GM21390 (cell line): ENCODE data around the gene SAFB.

Source experiments
- ATAC-seq: cut with Tn5 transposase; IDR thresholded peaks from one replicate; pipeline ENCODE4 v1.9.1; 2021; ENCODE audit not compliant: unreplicated experiment

SAFB gene

DNA sequence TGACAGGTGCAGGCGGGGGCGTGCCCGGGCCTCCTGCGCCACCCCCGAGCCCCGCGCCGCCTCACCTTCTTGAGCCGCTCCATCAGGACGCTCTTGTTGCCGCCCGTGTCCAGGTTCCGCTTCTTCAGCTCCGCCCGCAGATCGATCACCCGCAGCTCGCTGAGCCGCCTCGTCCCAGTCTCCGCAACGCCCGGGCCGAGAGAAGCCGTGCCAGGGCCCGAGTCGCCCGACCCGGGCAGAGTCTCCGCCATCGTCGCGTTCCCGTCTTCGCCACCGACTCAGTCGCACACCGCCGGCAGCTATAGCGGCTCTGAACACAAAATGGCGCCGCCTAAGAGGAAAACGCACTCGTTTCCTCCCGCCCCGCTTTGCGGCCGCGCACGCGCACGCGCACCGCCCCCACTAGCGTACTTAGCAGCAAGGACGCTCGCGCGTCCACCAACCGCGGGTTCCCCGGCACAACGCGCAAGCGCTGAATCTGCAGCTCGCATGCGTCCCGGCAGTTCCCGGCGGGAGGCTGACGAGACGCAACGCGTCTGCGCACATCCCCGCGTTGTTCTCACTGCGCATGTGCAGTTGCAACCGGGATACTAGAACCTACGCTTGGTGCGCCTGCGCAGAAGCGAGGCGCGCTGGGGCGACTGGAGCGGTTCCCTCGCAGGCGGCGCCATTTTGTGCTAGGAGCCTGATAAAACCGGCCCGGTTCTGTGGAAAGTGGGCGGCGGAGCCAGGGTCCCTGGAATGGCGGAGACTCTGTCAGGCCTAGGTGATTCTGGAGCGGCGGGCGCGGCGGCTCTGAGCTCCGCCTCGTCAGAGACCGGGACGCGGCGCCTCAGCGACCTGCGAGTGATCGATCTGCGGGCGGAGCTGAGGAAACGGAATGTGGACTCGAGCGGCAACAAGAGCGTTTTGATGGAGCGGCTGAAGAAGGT, at the start of gene SAFB, which contains the start of gene SAFB2:
SAFB (plus strand) TSS at position 619 of the 932 bp plus-strand sequence; CDS start at position 742, 123 bp downstream.
SAFB2 (minus strand) TSS at position 312 of the 932 bp plus-strand sequence; CDS start at position 251, 61 bp downstream.
- ATAC-seq: peak; percentile 72

DNA sequence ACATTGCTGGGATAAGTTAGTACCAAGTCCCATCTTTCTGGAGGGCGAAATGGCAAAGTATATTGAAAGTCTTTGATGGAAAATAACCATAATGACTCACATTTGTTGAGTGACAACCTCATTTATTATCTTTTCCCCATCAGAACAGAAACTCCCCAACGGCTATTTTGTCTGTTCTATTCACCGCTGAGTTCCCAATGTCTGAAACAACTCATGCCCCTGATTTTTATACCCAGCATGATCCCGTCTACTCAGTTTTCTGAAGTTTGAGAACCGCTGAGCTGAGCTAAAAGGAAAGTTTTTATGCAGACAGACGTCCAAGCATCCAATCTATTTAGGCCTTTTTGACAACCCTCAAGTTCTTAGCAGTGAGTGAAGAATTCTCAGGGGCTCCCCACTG, 47.3 kb upstream of the SAFB start:
- no peak for ATAC-seq

DNA sequence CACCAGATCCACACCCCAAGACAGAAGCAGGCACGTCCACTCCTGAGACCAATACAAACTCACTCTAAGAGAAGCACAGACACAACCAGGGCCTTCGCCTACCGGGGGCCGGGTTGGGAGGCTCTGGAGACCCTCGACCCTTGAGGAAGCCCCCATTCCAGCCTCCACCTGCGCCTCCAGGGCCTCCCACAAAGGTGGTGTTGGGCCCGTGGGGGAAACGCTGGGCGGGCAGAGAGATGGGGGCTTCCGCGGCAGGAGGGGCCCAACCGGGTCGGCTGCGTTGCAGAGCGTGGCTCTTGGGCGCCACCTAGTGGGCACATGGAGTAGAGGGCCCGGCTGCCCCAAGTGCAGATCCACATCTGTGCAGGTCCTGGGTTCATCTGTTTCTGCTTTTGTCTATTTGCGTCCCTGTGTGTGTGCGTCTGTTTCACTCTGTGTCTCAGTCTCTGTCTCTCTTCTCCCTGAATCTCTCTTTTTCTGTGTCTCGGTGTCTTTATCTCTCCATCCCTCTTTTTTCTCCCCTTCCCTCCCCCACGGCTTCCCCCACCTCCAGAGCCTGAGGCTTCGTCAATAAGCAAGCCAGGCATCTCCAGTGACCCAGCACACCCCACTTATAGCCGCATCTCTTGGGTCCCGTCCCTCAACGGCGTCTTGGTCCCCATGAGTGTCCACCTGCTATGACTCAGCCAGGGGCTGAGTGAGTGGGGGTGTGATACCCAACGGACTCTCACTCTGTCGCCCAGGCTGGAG, 44.6 kb upstream of the SAFB start:
- no peak for ATAC-seq

- no peak for ATAC-seq
Measured at GRCh38 chr19:5579286-5579685, 43.6 kb upstream of the SAFB start.

DNA sequence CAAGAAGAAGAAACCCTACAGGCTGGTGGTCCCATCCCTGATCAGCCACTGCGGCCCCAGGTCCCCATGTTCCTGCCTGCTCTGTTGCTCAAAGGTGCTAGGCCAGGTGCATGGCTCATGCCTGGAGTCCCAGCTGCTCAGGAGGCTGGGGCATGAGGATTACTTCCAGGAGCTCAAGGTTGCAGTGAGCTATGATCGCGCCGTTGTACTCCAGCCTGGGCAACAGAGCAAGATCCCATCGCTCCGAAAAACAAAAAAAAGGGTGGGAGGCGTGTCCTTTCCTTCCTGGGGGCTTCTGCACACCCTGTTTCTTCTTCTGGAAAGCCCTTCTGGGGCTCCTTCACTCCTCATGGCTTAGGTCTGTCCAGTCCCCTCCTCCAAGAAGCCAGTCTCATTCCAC, 43.2 kb upstream of the SAFB start:
- no peak for ATAC-seq

GRCh38 chr19:5580161-5580571, 42.7 kb upstream of the SAFB start:
- no peak for ATAC-seq

- no peak for ATAC-seq
Measured at GRCh38 chr19:5585461-5586299, 37.2 kb upstream of the SAFB start.

GRCh38 chr19:5586300-5587070, 36.4 kb upstream of the SAFB start:
- ATAC-seq: no peak

DNA sequence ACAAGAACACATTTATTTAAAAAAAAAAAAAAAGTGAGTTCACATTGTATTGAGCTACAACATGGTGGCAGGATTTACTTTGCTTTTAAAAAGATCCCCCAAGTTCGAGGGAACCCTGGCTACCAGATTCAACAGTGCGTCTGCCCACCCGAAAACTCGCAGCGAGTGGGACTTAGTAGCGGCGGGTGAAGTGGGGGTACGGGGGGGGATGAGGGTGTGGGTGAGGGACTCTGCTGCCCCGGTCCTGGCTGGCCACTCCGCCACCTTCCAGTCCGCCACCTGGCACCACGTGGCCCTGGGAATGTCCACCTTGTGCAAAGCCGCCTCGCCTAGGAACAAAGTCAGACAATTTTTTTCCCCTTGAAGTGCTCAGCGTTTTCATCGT, 35.8 kb upstream of the SAFB start:
- no peak for ATAC-seq

DNA sequence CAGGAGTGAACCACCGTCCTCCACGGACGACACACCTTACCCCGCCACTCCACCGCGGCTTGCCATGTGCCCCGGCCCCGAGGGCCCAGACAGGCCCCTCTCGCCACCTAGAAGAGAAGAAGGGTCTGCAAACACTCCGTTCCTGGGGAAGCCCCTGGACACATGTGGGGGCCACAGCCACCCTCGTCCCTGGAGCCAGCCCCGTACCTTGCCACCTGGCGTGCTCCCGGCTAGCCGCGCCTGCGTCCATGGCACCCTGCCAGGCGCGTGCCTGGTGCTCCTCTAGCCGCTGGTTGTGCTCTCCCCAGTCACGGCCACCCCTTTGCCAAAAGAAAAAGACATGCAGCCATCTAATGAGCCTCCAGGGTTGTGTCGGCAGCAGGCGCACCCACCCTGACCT, 35.2 kb upstream of the SAFB start:
- ATAC-seq: no peak

DNA sequence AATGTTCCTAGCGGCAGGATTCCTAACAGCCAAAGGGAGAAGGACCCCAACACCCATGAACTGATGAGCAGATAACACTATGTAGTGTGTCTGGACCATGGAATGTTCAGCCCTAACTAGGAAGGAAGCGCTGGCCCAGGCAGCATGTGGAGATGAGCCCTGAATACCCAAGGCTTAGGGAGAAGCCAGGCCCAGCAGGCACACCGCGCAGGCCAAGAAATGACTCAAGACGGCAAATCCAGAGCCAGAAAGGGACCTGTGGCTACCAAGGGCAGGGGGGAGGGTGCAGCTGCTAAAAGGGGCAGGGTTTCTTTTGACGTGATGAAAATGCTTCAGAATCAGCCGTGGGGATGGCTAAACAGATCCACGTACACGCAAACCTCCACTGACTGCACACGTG, 34.4 kb upstream of the SAFB start:
- no peak for ATAC-seq

DNA sequence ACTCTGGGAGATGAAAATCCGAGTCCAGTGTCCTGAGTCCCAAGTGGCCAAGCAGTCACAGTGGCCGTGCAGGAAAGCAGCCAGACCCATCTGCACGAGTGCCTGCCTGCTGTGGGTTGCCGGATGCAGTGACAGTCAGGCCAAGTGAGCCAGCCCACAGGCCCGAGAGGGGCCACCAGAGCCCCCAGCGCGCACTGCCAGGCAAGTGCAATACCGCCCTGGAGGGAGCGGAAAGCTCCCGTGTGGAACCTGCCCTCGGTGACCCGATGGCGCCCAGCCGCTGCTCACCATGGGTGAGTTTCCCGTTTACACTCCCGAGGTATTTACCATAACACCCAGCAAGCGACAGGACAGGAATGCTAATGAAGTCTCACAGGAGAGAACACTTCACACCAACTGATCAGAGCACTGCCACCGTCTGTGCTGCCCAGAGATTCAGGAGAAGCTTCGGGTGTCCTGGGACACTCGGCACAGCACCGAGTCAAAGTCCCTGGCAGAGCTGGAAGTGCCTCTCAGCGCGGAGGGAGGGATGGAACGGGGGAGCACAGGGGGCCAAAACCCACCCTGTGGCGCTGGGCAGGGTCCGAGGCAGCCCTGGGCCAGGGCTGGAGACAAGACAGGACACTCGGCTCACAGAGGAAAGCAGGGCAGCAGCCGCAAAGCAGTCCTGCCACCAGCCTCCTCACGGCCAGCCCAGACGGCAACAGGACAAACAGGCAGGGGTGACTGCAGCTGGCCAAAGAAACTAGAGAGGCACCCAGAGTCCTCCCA, 33.8 kb upstream of the SAFB start:
- ATAC-seq: no peak

- ATAC-seq: no peak
Measured at GRCh38 chr19:5590151-5590864, 32.6 kb upstream of the SAFB start.

DNA sequence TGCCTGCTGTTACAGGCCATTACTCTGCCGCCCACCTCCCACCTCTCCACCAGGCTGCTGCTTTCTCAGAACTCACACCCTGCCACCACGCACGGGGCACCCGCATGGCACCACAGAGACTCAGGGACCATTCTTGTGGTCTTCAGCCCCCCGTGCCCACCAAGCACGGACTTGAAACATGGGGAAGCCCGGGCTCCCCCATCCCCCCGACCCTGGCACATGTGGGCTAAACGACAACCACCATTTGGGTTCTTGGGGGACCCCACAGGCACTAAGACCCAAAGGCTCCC, 32.1 kb upstream of the SAFB start:
- ATAC-seq: no peak

DNA sequence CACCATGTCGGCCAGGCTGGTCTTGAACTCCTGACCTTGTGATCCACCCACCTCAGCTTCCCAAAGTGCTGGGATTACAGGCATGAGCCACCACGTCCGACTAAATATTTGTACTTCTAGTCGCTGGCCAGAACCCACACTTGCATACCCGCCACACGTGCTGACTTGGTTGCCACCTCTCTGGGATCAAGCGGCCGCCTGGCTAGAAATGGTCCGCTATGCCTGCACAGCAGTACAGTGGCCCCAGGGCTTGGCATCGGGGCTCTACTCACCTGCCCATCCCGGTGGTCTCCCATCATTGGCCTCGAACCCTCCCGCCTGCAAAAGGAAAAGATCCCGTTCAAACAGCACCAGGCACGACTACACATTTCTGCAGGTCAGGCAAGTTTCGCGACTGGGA, 31.4 kb upstream of the SAFB start:
- ATAC-seq: no peak

GRCh38 chr19:5592531-5593342, 30.1 kb upstream of the SAFB start:
- ATAC-seq: no peak

- no peak for ATAC-seq
Measured at GRCh38 chr19:5593343-5594255, 29.3 kb upstream of the SAFB start.
